GM23248 (cell line): Measurements from ENCODE around the gene ACIN1.

ENCODE experiments used
- EZH2 ChIP-seq: fragments of 200-600 bp; sonication (generic); IDR thresholded peaks from 2 replicates; pipeline ENCODE4 v1.6.1; 2018; ENCODE audit warnings: antibody characterized with exemption, mild to moderate bottlenecking; ENCODE audit not compliant: insufficient read depth, poor library complexity, severe bottlenecking
- EZH2phosphoT487 ChIP-seq: fragments of 200-600 bp; sonication (generic); IDR thresholded peaks from 2 replicates; pipeline ENCODE4 v1.6.1; 2018; ENCODE audit warnings: antibody characterized with exemption, moderate library complexity, mild to moderate bottlenecking, low read depth; ENCODE audit not compliant: insufficient read depth

DNA sequence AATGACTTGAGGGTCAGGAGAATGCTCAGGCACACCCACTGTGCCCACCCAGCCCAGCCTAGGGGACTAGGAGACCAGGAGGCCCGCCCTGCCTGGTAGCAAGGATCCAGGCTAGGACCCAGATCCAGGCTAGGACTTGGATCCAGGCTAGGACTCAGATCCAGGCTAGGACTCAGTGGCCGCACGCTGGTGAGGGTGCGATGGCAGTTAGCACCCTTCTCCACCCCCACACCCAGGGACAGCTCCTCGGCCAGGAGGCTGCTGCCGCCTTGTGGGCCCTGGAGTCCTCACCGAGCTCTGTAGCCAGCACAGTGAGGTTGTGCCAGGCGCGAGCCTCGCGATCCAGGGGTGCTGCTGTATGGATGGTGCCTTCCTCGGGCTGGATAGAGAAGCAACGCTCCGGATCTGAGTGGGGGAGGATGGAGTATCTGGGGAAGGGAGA is 42.7 kb downstream of the ACIN1 start:
- no peak for TF ChIP-seq EZH2phosphoT487
- no peak for TF ChIP-seq EZH2
